GM12874 (cell line): ENCODE data around the gene DAZL.
A peak's percentile ranks its signal among the peaks of the same experiment; 100 is the strongest.

Source experiments
- TF ChIP-seq, protein P1 (sequence below): IDR thresholded peaks from 2 replicates; pipeline ENCODE4 v1.5.1; 2011; ENCODE audit warnings: low read depth, mild to moderate bottlenecking, control low read depth, low read length, moderate library complexity; ENCODE audit not compliant: insufficient read depth

The DAZL gene

DNA sequence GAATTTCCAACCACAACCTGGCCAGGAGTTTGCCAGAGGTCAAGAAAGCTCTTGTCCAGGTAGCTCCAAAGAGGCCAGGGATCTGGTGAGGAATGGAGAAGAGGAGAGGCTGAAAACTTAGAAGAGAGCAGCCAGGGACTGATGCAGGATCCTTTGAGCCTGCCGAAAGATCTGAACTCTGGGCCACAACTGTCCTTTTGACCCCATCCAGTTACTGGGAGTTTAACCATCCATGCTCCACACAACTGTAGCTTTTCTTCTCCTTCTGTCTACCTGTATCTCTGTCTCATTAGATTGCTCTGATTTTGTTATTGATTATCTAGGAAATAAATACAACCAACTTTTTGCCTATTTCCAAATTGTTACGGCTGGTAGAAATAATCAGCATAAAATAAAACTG, 36.7 kb downstream of the DAZL start:
- TF ChIP-seq, protein P1, sequence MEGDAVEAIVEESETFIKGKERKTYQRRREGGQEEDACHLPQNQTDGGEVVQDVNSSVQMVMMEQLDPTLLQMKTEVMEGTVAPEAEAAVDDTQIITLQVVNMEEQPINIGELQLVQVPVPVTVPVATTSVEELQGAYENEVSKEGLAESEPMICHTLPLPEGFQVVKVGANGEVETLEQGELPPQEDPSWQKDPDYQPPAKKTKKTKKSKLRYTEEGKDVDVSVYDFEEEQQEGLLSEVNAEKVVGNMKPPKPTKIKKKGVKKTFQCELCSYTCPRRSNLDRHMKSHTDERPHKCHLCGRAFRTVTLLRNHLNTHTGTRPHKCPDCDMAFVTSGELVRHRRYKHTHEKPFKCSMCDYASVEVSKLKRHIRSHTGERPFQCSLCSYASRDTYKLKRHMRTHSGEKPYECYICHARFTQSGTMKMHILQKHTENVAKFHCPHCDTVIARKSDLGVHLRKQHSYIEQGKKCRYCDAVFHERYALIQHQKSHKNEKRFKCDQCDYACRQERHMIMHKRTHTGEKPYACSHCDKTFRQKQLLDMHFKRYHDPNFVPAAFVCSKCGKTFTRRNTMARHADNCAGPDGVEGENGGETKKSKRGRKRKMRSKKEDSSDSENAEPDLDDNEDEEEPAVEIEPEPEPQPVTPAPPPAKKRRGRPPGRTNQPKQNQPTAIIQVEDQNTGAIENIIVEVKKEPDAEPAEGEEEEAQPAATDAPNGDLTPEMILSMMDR = no peak

DNA sequence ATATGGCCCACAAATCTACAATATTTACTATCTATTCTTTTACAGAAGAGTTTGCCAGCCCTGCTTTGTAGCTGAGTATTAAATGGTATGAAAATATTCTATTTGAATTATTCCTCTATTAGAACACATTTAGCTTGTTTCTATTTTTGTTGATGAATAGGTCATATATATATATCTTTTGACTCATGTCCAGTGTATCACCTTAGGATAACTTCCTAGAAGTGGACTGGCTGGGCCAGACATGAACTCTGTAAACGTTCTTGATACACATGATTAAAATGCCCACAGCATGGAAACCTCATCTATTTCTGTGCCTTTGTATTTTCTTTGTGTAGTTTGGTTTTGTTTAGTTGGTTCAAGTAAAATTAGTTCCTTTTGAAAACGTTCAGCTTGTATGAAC, 37.1 kb downstream of the DAZL start:
- TF ChIP-seq, protein P1 = no peak

- TF ChIP-seq, protein P1 = no peak
Observed at GRCh38 chr3:16559653-16560365, 45.4 kb downstream of the DAZL start.

GRCh38 chr3:16554126-16554525, 51.1 kb downstream of the DAZL start:
- TF ChIP-seq, protein P1 = no peak

DNA sequence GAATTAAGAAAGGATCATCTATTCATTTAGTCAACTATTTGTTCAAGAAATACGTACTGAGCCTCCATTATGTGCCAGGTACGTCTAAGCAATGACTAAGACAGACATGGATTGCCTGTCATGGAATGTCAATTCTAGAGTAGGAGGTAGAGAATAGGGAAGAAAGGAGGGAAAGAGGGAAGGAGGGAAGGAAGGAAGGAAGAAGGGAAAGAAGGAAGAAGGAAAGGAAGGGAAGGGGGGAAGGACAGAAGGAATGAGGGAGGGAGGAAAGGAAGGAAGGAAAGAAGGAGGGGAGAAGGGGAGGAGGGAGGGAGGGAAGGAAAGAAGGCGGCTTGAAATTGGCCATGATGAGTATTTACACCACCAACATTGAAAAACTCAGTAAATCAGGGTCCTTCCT, 52.5 kb downstream of the DAZL start:
- TF ChIP-seq, protein P1 = no peak

GRCh38 chr3:16551342-16551976, 53.8 kb downstream of the DAZL start:
- TF ChIP-seq, protein P1 = no peak

GRCh38 chr3:16550676-16551341, 54.4 kb downstream of the DAZL start:
- TF ChIP-seq, protein P1 = peak; percentile 76
